ENCODE data around the gene NOTUM. TPM values are rescaled to one million over a fixed set of nuclear protein-coding genes. Genes with fewer than 3 reads are reported as not detected.

NOTUM gene
- total and polyA plus RNA-seq, 10 of the 15 experiments (the other 5 are each of a cell fraction or from before 2014, with no cell fraction given) = 0.04 to 0.13 TPM; not detected in 8

GRCh38 chr17:81917565-81918332 lies 43.2 kb downstream of the NOTUM start, which contains the start of gene SIRT7 (continued):
- TF ChIP-seq MEF2B (IDR thresholded peaks at IDR 0.05; ENCODE audit: partially characterized antibody, poor library complexity, severe bottlenecking) (no peak), SREBF2 (IDR thresholded peaks at IDR 0.05; ENCODE audit: low read length) (no peak), NFXL1 (IDR thresholded peaks at IDR 0.05; ENCODE audit: borderline replicate concordance) (no peak), IRF4 (IDR thresholded peaks at IDR 0.05; ENCODE audit: low read depth, low read length) (no peak), ZBTB4 (CRISPR knock-in tag; IDR thresholded peaks at IDR 0.05) (no peak), NRF1 (conservative IDR thresholded peaks at IDR 0.05; ENCODE audit: low read depth, low read length) (peak; percentile 67), RCOR1 (conservative IDR thresholded peaks at IDR 0.05; ENCODE audit: low read depth, low read length) (no peak), PKNOX1 (IDR thresholded peaks at IDR 0.05) (no peak), GABPA (IDR thresholded peaks at IDR 0.05; ENCODE audit: low read depth) (no peak), IKZF2 (IDR thresholded peaks at IDR 0.05) (no peak), SRF (IDR thresholded peaks at IDR 0.05; ENCODE audit: low read depth in 2 of 2, low read length in 2 of 2) (no peak), CREB1 (IDR thresholded peaks at IDR 0.05; ENCODE audit: low read depth) (no peak), CHD1 (IDR thresholded peaks at IDR 0.05; ENCODE audit: low read depth, low read length) (no peak), NR2F1 (conservative IDR thresholded peaks at IDR 0.05) (peak; percentile 55; the same call in 1 of the 2 replicates), HDGF (IDR thresholded peaks at IDR 0.05) (no peak), E2F8 (IDR thresholded peaks at IDR 0.05; ENCODE audit: low read depth, partially characterized antibody) (no peak), ASH2L (IDR thresholded peaks at IDR 0.05; ENCODE audit: borderline replicate concordance, low read depth) (no peak), ELK1 (IDR thresholded peaks at IDR 0.05; ENCODE audit: low read depth, low read length) (peak; percentile 43; the same call in 1 of the 2 replicates), CBX5 (IDR thresholded peaks at IDR 0.05; ENCODE audit: low read depth) (no peak), ETV6 (conservative IDR thresholded peaks at IDR 0.05 in 1 of 2, IDR thresholded peaks at IDR 0.05 in 1 of 2; ENCODE audit: borderline replicate concordance in 1 of 2, low read depth in 1 of 2) (no peak), EZH2 (IDR thresholded peaks at IDR 0.05; ENCODE audit: borderline replicate concordance, control insufficient read depth, low read depth, low read length) (no peak), ATF7 (IDR thresholded peaks at IDR 0.05; ENCODE audit: low read depth) (no peak), MTA2 (IDR thresholded peaks at IDR 0.05; ENCODE audit: low read depth) (no peak)
